ENCODE results near the gene HDAC1.

- TF ChIP-seq USF1 (IDR thresholded peaks at IDR 0.05; ENCODE audit: borderline replicate concordance, low read depth) (no peak), CTCF (IDR thresholded peaks at IDR 0.05) (no peak), RAD21 (IDR thresholded peaks at IDR 0.05; ENCODE audit: low read length) (no peak), REST (IDR thresholded peaks at IDR 0.05; ENCODE audit: low read depth, low read length) (no peak), NRF1 (IDR thresholded peaks at IDR 0.05; ENCODE audit: low read depth, low read length) (no peak), ZBTB33 (IDR thresholded peaks at IDR 0.05; ENCODE audit: borderline replicate concordance, low read depth) (no peak), POLR2AphosphoS5 (IDR thresholded peaks at IDR 0.05; ENCODE audit: low read depth, low read length) (no peak), PBX3 (IDR thresholded peaks at IDR 0.05) (no peak)
These were observed 657 bp upstream of the HDAC1 start for GRCh38 chr1:32291145-32291707.
